ENCODE data around the gene APC. TPM values are rescaled to one million over a fixed set of nuclear protein-coding genes. Genes with fewer than 3 reads are reported as not detected.

Gene APC
- 423 TPM for total RNA-seq

- peak; percentile 97 for DNase-seq
Measured at GRCh38 chr5:112737463-112738190, at the start of gene APC. TSS of gene APC (plus strand) at chr5:112737885. CDS start at chr5:112754891, 17,006 bp downstream.

GRCh38 chr5:112689155-112689909 lies 48.4 kb upstream of the APC start:
- no peak for DNase-seq

DNA sequence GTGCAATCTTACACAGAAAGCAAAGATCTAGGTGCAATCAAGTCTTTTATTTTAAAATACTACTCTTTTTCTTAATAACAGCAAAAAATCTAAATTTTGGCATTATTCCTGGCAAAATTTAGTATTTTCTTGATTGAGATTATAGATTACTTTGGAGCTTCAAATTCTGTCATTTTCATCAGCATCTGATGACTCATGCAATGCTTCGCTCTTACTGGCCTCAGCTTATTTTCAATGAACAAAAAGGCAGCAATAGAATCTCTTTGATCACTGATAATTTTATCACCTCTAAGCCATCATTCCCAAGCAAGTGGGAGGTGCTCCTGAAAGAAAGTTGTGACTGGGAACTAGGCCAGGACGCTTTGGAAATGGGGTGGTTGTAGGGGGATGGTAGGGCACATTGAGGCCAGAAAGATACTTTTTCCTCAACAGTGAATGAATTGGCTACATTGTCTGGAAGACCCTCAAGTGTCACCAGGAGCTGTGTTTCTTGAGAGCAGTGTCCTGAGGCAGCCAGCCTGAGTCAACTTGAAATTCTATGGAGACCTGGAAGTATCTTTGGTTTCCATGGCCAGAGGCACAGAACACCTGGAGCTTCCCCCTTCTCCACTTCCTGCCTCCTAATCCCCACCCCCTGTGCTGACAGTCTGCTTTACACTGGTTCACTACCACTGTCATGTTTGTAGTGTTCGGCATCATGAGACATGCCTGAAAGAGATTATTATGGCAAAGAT lies 46.9 kb upstream of the APC start:
- DNase-seq, result no peak

GRCh38 chr5:112691339-112691680 lies 46.4 kb upstream of the APC start:
- no peak for DNase-seq

GRCh38 chr5:112691758-112692157 lies 45.9 kb upstream of the APC start:
- DNase-seq, result no peak

- DNase-seq, result no peak
Measured at GRCh38 chr5:112692472-112692871, 45.2 kb upstream of the APC start.

- DNase-seq, result no peak
Measured at GRCh38 chr5:112693301-112693700, 44.4 kb upstream of the APC start.

GRCh38 chr5:112694853-112695709 lies 42.6 kb upstream of the APC start:
- no peak for DNase-seq

GRCh38 chr5:112696786-112697185 lies 40.9 kb upstream of the APC start:
- DNase-seq, result no peak

DNA sequence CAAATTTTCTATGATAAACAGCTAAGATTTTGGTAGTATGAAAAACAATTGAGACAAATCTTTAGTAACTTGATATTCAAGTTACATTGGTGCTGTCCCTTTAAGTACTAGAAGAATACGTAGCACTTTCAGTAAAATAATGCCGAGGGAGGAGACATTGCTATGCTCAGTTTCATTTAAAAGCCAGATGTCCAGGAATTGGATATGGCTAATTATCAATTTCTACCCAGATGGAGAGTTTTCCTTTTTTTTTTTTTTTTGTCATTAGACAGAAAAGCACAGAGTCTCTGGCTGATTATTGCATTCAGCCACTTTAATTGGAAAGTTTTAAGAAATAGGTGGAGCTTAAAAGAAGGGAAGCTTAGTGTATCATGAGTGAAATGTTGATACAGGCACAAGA lies 40.4 kb upstream of the APC start:
- no peak for DNase-seq

DNA sequence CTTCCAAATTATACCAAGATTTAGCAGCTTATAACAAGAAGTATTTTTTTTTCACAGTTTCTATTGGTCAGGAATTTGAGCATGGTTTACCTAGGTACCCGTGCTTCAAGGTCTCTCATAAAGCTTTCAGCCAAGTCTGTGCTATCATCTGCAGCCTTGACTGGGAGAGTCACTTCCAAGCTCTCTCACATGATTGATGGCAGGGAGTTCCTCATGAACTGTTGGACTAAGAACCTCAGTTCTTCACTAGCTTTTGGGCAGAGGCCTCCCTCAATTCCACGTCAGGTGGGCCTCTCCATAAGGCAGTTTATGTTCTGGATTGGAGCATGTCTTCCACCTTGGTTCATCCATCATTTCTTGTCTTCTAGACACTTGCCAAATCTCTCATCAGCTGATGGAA lies 39.9 kb upstream of the APC start:
- DNase-seq, result no peak

DNA sequence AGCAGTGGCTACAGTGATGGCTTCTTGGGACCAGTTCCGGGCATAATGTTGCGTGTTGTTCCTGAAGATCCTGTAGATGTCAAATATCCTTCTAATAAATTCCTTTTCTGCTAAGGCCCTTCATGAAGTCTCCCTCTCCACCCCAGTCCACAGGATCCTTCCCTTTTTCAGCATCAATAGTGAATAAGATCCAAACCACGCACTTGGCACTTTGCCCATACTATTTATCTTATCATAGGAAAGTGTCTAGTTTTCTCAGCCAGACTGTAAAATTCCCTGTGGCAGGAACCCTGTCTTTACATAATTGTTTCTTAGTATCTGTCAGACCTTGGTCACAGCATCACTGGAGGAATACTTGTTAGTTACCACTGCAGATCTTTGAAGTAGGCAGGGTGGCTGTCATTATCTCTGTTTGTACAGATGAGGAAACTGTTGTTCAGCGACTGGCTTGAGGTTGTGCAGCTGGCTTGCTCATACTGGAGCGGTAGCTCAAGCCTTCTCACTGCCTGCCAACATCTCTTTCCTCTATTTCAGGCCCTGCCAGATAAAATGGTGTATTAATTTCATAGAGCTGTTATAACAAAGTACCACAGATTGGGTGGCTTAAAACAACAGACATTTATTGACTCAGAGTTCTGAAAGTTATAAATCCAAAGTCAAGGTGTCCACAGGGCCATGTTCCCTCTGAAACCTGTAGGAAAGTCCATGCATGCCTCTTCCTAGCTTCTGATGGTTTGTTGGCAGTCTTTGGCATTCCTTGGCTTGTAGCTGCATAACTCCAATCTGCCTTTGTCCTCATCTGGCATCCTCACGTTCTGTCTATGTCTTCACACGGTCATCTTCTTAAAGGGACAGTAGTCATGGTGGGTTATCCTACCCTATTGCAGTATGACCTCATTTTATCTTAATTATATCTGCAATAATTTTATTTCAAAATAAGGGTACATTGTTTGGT lies 33.5 kb upstream of the APC start:
- DNase-seq, result no peak

DNA sequence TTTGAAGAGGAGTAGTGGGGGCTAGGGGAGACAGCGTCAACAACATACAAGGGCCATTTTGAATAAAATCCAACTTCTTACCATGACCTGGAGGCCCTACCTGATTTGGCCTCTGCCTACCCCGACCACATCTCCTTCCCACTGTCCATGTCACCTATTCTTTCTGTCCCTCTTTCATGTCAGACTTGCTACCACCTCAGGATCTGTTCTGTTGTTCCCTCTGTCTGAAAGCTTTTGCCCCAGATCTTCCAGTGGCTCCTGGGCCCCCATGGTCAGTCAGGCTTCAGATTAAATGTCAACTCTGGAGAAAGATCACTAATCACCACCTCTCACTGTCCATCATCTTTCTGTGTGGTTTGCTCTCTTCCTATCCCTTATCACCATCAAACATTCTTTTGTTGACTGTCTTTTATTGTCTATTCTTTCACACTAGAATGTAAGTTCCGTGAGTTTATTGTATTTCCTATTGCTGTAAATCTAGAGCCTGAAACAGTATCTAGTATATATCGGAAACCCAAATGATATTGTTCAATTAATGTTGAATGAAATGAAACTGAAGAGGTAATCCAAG lies 31.2 kb upstream of the APC start:
- DNase-seq, result no peak

DNA sequence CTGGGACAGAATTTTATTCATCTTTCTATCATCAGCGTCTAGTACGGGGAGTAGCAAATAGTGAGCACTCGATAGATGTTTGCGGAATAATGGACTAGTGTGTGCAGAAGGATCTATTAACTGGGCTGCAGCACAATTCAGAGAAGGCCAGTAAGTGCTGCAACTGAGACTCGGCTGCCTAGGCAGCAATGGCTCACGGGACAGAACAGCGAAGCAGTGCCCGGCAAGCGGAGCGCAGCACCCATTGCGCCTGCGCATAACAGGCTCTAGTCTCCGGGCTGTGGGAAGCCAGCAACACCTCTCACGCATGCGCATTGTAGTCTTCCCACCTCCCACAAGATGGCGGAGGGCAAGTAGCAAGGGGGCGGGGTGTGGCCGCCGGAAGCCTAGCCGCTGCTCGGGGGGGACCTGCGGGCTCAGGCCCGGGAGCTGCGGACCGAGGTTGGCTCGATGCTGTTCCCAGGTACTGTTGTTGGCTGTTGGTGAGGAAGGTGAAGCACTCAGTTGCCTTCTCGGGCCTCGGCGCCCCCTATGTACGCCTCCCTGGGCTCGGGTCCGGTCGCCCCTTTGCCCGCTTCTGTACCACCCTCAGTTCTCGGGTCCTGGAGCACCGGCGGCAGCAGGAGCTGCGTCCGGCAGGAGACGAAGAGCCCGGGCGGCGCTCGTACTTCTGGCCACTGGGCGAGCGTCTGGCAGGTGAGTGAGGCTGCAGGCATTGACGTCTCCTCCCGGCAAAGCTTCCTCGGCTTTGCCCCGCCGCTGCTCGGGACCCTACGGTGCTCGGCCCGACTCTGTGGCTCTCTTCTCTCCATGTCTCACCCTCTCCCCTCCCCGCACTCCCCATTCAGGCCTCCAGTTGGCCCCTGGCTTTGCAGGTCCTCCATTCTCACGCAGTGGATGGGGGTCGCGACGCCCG lies 30.2 kb upstream of the APC start:
- DNase-seq, result peak; percentile 96

DNA sequence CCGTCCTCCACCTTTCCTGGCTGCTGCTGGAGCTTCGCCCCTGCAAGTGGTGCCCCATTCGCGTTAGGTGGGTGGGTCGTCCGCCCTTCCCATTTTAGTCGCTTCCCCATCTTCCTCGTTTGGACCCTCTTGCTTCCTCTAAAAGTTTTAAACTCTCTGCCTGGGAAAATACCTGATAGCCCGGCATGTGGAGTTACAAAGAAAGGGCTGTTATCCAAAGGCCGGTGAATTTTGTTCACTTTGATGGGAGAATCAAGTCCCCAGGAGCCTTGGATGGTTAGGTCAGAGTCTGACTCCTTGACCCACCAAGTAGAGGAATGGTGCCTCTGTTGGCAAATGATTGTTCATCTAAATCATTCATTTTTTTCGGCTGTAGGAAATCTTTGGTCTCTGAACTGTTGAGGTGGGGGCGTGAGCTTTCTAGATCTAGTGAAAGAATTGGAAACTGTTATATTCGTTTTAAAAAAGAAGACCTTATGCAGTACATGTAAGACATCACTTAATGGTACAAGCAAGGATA lies 29.5 kb upstream of the APC start:
- no peak for DNase-seq

GRCh38 chr5:112709416-112709815 lies 28.3 kb upstream of the APC start:
- DNase-seq, result no peak

GRCh38 chr5:112710896-112711295 lies 26.8 kb upstream of the APC start:
- DNase-seq, result no peak

GRCh38 chr5:112711436-112711835 lies 26.2 kb upstream of the APC start:
- no peak for DNase-seq

DNA sequence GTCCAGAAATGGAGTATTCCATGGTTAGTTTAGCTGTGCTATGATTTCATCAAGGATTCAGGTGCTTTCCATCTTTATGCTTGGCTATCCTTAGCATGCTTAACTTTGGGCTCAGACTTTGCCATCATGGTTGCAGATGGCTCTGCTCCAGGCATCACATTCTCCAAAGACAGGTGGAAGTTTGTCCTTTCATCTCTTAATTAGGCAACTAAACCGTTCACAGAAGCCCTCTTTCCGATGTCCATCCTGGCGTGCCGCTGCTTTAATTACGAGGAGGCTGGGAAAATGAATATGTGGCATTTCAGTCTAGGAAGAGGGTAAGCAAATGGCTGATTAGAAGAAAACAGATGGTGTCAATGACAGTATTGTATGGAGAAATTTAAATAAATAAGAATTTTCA lies 24.5 kb upstream of the APC start:
- DNase-seq, result no peak

Measured in occipital lobe (tissue), 2 donors.